Osteocyte (in vitro differentiated cells): ENCODE measurements around the gene F2RL1. TPM values are rescaled to one million over a fixed set of nuclear protein-coding genes. Genes with fewer than 3 reads are reported as not detected.
"Not testable (repeated sequence)": the region's sequence is repeated elsewhere in the genome, so short reads cannot be mapped to it uniquely, and the experiment has no call there.

ENCODE experiments used
- DNase-seq: peaks from one replicate; pipeline ENCODE4 v3.0.0; 2021; ENCODE audit warnings: mixed read lengths; ENCODE audit not compliant: unreplicated experiment; ENCODE audit errors: extremely low spot score
- H3K27ac Mint-ChIP-seq: one replicate; pipeline ENCODE4 v1.8.0; 2021; ENCODE audit warnings: mild to moderate bottlenecking, mixed read lengths; ENCODE audit not compliant: unreplicated experiment
- H3K27me3 Mint-ChIP-seq: one replicate; pipeline ENCODE4 v1.8.0; 2021; ENCODE audit warnings: mixed read lengths; ENCODE audit not compliant: unreplicated experiment
- H3K36me3 Mint-ChIP-seq: one replicate; pipeline ENCODE4 v1.8.0; 2021; ENCODE audit warnings: mixed read lengths; ENCODE audit not compliant: unreplicated experiment
- H3K4me1 Mint-ChIP-seq: one replicate; pipeline ENCODE4 v1.8.0; 2021; ENCODE audit warnings: mixed read lengths; ENCODE audit not compliant: unreplicated experiment
- H3K4me3 Mint-ChIP-seq: one replicate; pipeline ENCODE4 v1.8.0; 2021; ENCODE audit warnings: mild to moderate bottlenecking, moderate library complexity, mixed read lengths; ENCODE audit not compliant: unreplicated experiment
- H3K9me3 Mint-ChIP-seq: one replicate; pipeline ENCODE4 v1.8.0; 2021; ENCODE audit warnings: mixed read lengths; ENCODE audit not compliant: unreplicated experiment
- CTCF ChIP-seq: fragments of 200-600 bp; sonication (generic); IDR thresholded peaks from 2 replicates; pipeline ENCODE4 v1.5.0; 2021; ENCODE audit warnings: antibody characterized with exemption, mild to moderate bottlenecking, moderate library complexity
- total RNA-seq: library from RNA; stranded (reverse); gene quantifications from 2 replicates; pipeline ENCODE4 v1.2.1, GENCODE V29; 2021

The F2RL1 gene
- total RNA-seq, 1 donor from 2014 or later = 2.0 TPM

- no peak for DNase-seq
- Mint-ChIP-seq H3K27me3 (no peaks in the 10 kb centered on the region), H3K9me3 (no peaks in the 10 kb centered on the region), H3K4me1 (no peaks in the 10 kb centered on the region), H3K36me3 (no peaks in the 10 kb centered on the region), H3K4me3 (no peak overlapping the region), H3K27ac (no peak overlapping the region)
- no peak for TF ChIP-seq CTCF
Measured at GRCh38 chr5:76854644-76855043, 35.8 kb downstream of the F2RL1 start.

GRCh38 chr5:76855501-76855900, 36.7 kb downstream of the F2RL1 start:
- DNase-seq, H3K4me1 Mint-ChIP-seq, H3K27me3 Mint-ChIP-seq, H3K27ac Mint-ChIP-seq, H3K9me3 Mint-ChIP-seq, H3K4me3 Mint-ChIP-seq, H3K36me3 Mint-ChIP-seq: not testable (repeated sequence)

- H3K27me3 Mint-ChIP-seq = no peaks in the 10 kb centered on the region
- no peak for DNase-seq
- no peak overlapping the region for H3K4me3 Mint-ChIP-seq
- no peaks in the 10 kb centered on the region for H3K9me3 Mint-ChIP-seq
- no peaks in the 10 kb centered on the region for H3K4me1 Mint-ChIP-seq
- H3K27ac Mint-ChIP-seq = no peak overlapping the region
- no peaks in the 10 kb centered on the region for H3K36me3 Mint-ChIP-seq
- no peak for TF ChIP-seq CTCF
Measured at GRCh38 chr5:76855961-76856360, 37.1 kb downstream of the F2RL1 start.

GRCh38 chr5:76856800-76857199, 38.0 kb downstream of the F2RL1 start:
- not testable (repeated sequence) for H3K27me3 Mint-ChIP-seq, DNase-seq, H3K9me3 Mint-ChIP-seq, H3K4me1 Mint-ChIP-seq, H3K4me3 Mint-ChIP-seq, H3K27ac Mint-ChIP-seq, H3K36me3 Mint-ChIP-seq

- H3K36me3 Mint-ChIP-seq = no peaks in the 10 kb centered on the region
- H3K27ac Mint-ChIP-seq = no peak overlapping the region
- no peak for TF ChIP-seq CTCF
- peaks cover 5% of the 10 kb centered on the region for H3K4me1 Mint-ChIP-seq
- no peaks in the 10 kb centered on the region for H3K27me3 Mint-ChIP-seq
- DNase-seq = no peak
- no peak overlapping the region for H3K4me3 Mint-ChIP-seq
- no peaks in the 10 kb centered on the region for H3K9me3 Mint-ChIP-seq
Measured at GRCh38 chr5:76859591-76860247, 40.9 kb downstream of the F2RL1 start.

GRCh38 chr5:76861612-76862011, 42.8 kb downstream of the F2RL1 start:
- Mint-ChIP-seq H3K4me1 (peaks cover 5% of the 10 kb centered on the region), H3K27me3 (no peaks in the 10 kb centered on the region), H3K36me3 (no peaks in the 10 kb centered on the region), H3K9me3 (no peaks in the 10 kb centered on the region), H3K4me3 (no peak overlapping the region), H3K27ac (no peak overlapping the region)
- DNase-seq = no peak
- TF ChIP-seq CTCF = no peak
